Mammary epithelial cell (primary cell): Measurements from ENCODE around the gene YES1.

Experiments used
- EZH2 ChIP-seq: IDR thresholded peaks from 2 replicates; pipeline ENCODE4 v1.6.1; 2012; ENCODE audit warnings: low read length, inconsistent platforms, borderline replicate concordance
- TF ChIP-seq, protein P1 (sequence below), 2 donors: IDR thresholded peaks in 1 of 2; conservative IDR thresholded peaks in 1 of 2; 2 replicates each; pipeline ENCODE4 v1.5.1; 2011 to 2012; ENCODE audit warnings: inconsistent platforms in 2 of 2, low read length in 2 of 2, mild to moderate bottlenecking in 2 of 2, control low read depth in 1 of 2, low read depth in 1 of 2; ENCODE audit not compliant: insufficient read depth in 1 of 2; ENCODE audit errors: extremely low read depth in 1 of 2

DNA sequence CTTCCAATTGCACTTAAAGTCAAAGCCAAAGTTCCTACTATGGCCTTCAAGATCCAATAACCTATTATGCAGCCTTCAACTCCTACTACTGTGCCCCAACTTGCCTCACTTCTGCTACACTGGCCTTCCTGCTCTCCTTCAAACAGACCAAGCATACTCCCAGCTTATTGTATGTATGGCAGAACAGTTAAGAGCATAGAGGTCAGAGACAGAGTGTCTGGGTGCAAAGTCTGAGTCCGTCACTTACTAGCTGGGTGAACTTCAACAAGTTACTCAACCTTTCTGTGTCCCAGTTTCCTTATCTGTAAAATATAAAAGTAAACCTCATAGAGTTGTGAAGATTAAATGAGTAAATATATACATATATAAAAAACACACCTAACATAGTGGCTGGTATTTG is 37.2 kb downstream of the YES1 start:
- TF ChIP-seq, protein P1, sequence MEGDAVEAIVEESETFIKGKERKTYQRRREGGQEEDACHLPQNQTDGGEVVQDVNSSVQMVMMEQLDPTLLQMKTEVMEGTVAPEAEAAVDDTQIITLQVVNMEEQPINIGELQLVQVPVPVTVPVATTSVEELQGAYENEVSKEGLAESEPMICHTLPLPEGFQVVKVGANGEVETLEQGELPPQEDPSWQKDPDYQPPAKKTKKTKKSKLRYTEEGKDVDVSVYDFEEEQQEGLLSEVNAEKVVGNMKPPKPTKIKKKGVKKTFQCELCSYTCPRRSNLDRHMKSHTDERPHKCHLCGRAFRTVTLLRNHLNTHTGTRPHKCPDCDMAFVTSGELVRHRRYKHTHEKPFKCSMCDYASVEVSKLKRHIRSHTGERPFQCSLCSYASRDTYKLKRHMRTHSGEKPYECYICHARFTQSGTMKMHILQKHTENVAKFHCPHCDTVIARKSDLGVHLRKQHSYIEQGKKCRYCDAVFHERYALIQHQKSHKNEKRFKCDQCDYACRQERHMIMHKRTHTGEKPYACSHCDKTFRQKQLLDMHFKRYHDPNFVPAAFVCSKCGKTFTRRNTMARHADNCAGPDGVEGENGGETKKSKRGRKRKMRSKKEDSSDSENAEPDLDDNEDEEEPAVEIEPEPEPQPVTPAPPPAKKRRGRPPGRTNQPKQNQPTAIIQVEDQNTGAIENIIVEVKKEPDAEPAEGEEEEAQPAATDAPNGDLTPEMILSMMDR (conservative IDR thresholded peaks at IDR 0.05 in 1 of 2, IDR thresholded peaks at IDR 0.05 in 1 of 2; ENCODE audit: extremely low read depth in 1 of 2, insufficient read depth in 1 of 2, low read depth in 1 of 2, low read length in 2 of 2): no peak
- TF ChIP-seq EZH2: no peak
